TTC549 (cell line): ENCODE results near the gene CELF5.
"Not testable (repeated sequence)": the region's sequence is repeated elsewhere in the genome, so short reads cannot be mapped to it uniquely, and the experiment has no call there.

ENCODE experiments used
- FAIRE-seq: peaks from 2 replicates; lab custom pipeline; 2012; peaks lifted over from hg19 to GRCh38; lab: Jason Lieb, UNC

CELF5 gene

GRCh38 chr19:3190921-3191805 is 33.3 kb upstream of the CELF5 start:
- FAIRE-seq = no peak

GRCh38 chr19:3191806-3192104 is 32.7 kb upstream of the CELF5 start:
- FAIRE-seq = not testable (repeated sequence)

GRCh38 chr19:3192228-3192635 is 32.2 kb upstream of the CELF5 start:
- no peak for FAIRE-seq

GRCh38 chr19:3192684-3193083 is 31.8 kb upstream of the CELF5 start:
- FAIRE-seq = no peak

GRCh38 chr19:3193256-3194105 is 31.0 kb upstream of the CELF5 start:
- no peak for FAIRE-seq

- no peak for FAIRE-seq
Observed at GRCh38 chr19:3194106-3195087, 30.1 kb upstream of the CELF5 start.

DNA sequence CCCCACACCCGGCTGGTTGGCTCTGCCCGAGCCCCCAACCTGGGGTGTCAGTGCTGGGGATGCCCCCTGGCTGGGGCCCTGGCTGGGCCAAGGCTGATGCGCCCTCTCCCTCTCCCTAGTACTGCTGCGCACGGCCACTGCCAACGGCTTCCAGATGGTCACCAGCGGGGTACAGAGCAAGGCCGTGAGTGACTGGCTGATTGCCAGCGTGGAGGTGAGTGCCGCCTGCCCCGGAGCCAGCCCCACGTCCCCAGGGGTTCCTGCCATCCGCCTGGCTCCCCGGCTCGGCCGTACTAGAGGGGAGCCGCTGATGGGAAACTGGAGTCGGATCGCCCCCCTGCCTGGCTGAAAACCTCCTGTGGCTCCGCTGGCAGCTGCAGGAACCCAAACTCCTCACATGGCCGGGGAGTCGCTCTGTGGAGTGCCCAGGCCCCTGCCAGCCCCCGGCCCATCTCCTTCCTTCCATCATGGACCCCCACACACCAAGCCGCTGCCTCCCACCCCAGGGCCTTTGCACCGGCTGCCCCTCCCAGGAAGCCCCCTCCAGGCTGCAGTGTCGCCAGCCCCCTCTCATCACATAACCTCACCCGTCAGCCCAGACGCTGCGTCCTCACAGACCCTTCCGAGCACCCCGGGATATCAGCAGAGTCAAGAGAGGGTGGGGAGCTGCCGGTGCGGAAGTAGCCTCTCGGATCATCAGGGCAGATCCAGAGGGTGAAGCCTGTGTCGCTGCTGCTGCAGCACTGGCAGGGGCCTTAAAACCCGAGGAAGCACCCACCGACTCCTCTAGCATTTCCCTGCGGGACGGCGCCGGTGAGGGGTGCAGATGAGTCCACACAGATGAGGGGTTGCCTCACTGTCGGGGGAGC is 28.2 kb upstream of the CELF5 start:
- no peak for FAIRE-seq

DNA sequence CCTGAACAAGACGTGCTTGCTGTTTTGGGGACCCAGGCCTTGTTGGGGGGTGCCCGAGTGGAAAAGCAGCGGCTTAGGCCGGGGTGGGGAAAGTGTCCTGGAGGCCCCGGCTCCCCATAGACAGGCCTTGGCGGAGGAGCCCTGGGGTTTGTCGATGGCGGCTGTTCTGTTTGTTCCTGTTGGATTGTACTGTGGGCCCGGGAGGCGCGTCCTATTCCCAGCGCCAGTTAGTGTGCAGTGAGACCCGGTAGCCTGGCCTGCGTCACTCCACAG is 27.6 kb upstream of the CELF5 start:
- FAIRE-seq = no peak

- FAIRE-seq = no peak
Observed at GRCh38 chr19:3198901-3199700, 25.4 kb upstream of the CELF5 start.

GRCh38 chr19:3201072-3201700 is 23.3 kb upstream of the CELF5 start:
- no peak for FAIRE-seq

DNA sequence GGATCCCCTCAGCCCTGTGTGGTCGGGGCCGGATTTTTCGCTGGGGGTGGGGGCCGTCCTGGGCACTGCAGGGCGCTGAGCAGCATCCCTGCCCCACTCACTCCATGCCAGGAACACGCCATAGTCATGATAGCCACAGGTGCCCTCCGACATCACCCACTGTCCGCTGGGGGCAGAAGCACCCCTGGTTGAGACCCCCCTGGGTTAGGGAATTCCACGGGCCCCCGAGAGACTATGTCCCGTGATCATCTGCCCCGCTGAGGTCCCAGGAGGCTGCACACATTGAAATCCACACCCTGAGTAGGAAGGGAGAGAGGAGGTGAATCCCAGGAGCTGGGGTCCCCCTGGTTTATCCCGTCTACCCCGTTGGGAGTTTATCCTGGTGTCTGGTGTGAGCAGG is 22.6 kb upstream of the CELF5 start:
- FAIRE-seq = no peak

- no peak for FAIRE-seq
Observed at GRCh38 chr19:3202346-3202745, 22.1 kb upstream of the CELF5 start.

DNA sequence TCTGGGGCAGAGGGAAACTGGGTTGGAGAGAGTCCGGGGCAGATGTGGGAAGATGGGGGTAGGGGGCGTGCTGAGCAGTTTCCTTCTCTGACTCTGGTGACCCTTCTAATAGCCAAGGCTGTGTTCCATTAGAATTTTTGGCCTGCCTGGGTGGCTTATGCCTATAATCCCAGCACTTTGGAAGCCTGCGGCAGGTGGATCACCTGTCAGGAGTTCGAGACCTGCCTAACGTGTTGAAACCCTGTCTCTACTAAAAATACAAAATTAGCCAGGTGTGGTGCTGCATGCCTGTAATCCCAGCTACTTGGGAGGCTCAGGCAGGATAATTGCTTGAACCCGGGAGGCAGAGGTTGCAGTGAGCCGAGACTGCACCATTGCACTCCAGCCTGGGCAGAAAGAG is 21.6 kb upstream of the CELF5 start:
- not testable (repeated sequence) for FAIRE-seq

DNA sequence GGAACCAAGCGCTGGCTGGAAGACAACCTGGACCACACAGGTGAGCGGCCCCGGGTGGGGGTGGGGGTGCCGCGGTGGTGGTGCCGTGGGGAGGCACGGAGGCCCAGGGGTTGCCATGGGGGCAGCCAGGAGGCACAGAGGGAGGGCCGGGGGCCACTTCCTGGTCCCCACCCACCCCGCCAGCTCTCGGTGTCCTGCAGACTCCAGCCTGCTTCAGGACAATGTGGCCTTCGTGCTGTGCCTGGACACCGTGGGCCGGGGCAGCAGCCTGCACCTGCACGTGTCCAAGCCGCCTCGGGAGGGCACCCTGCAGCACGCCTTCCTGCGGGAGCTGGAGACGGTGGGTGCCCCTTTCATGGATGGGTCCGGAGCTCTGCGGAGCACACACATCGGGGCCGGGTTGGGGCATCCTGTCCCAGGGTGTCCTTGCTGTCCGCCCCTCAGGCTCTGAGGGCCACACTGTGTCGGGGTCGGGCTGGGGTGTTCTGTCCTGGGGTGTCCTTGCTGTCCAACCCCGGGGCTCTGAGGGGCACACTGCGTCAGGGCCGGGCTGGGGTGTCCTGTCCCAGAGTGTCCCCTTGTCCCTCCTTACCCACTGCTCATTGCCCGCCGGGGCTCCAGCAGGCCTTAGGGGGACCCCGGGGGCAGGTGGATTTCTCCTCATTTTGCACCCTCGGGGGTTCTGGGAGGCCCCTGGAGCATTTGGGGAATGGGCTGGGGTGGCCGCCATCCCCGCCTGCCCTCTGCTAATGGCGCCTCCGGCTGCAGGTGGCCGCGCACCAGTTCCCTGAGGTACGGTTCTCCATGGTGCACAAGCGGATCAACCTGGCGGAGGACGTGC is 20.4 kb upstream of the CELF5 start:
- FAIRE-seq = no peak

- no peak for FAIRE-seq
Observed at GRCh38 chr19:3204646-3205275, 19.7 kb upstream of the CELF5 start.

DNA sequence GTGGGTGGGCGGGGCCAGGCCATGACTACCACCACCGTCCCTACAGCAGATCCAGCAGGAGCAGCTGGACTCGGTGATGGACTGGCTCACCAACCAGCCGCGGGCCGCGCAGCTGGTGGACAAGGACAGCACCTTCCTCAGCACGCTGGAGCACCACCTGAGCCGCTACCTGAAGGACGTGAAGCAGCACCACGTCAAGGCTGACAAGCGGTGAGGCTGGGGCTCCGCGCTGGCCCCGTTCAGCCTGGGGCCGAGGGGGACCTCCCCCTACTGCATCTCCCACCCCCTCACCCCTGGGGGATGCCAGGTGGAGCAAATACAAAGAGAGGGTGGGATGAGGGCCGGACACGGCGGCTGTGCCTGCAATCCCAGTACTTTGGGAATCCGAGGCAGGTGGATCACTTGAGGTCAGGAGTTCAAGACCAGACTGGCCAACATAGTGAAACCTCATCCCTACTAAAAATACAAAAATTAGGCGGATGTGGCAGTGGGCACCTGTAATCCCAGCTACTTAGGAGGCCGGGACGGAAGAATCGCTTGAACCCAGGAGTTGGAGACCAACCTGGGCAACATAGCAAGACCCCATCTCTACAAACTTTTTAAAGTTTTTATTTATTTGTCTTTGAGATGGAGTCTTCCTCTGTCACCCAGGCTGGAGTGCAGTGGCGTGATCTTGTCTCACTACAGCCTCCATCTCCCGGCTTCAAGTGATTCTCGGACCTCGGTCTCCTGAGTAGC is 18.1 kb upstream of the CELF5 start:
- FAIRE-seq = no peak

DNA sequence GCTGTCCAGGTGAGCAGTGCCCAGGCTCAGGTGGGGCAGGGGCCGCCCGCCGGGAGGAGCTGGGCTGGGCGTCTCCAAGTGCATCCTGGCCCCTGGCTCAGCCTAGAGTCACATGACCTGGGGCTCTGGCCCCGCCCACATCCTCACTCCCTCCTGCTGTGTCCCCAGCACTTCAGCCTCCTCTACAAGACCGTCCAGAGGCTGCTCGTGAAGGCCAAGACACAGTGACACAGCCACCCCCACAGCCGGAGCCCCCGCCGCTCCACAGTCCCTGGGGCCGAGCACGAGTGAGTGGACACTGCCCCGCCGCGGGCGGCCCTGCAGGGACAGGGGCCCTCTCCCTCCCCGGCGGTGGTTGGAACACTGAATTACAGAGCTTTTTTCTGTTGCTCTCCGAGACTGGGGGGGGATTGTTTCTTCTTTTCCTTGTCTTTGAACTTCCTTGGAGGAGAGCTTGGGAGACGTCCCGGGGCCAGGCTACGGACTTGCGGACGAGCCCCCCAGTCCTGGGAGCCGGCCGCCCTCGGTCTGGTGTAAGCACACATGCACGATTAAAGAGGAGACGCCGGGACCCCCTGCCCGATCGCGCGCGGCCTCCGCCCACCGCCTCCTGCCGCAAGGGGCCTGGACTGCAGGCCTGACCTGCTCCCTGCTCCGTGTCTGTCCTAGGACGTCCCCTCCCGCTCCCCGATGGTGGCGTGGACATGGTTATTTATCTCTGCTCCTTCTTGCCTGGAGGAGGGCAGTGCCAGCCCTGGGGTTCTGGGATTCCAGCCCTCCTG is 16.8 kb upstream of the CELF5 start:
- no peak for FAIRE-seq
